ENCODE data around the gene PDCD2L. TPM values are rescaled to one million over a fixed set of nuclear protein-coding genes. Genes with fewer than 3 reads are reported as not detected.
"Not testable (repeated sequence)": the region's sequence is repeated elsewhere in the genome, so short reads cannot be mapped to it uniquely, and the experiment has no call there.

PDCD2L gene
- total and polyA plus RNA-seq, 4 donors, result 7.5 to 11.8 (median 10.8) TPM

GRCh38 chr19:34393629-34394028 is 10.6 kb upstream of the PDCD2L start:
- Histone ChIP-seq H3K4me1 (ENCODE audit: control insufficient read depth in 5 of 5, insufficient read depth in 5 of 5, low read length in 5 of 5) (no peaks in the 10 kb centered on the region), H3K9ac (ENCODE audit: insufficient read depth in 1 of 2, low read length in 2 of 2) (no peak overlapping the region), H3K27me3 (ENCODE audit: control insufficient read depth in 3 of 3, insufficient read depth in 3 of 3, low read length in 2 of 3) (no peaks in the 10 kb centered on the region), H3K27ac (ENCODE audit: low read depth in 1 of 2, low read length in 1 of 2) (no peak overlapping the region), H3K36me3 (ENCODE audit: control insufficient read depth in 4 of 4, insufficient read depth in 4 of 4, low read length in 4 of 4) (peaks cover 13 to 63% (median 40%) of the 10 kb centered on the region in 4 donors), H3K4me3 (no peak overlapping the region), H3K9me3 (ENCODE audit: control insufficient read depth in 4 of 4, insufficient read depth in 3 of 4, low read length in 3 of 4) (peaks cover 0 to 5% (median 1%) of the 10 kb centered on the region in 4 donors)
- ATAC-seq (ENCODE audit: insufficient read depth, low FRiP score) (no peak), DNase-seq (no peak)
- TF ChIP-seq, protein P1, sequence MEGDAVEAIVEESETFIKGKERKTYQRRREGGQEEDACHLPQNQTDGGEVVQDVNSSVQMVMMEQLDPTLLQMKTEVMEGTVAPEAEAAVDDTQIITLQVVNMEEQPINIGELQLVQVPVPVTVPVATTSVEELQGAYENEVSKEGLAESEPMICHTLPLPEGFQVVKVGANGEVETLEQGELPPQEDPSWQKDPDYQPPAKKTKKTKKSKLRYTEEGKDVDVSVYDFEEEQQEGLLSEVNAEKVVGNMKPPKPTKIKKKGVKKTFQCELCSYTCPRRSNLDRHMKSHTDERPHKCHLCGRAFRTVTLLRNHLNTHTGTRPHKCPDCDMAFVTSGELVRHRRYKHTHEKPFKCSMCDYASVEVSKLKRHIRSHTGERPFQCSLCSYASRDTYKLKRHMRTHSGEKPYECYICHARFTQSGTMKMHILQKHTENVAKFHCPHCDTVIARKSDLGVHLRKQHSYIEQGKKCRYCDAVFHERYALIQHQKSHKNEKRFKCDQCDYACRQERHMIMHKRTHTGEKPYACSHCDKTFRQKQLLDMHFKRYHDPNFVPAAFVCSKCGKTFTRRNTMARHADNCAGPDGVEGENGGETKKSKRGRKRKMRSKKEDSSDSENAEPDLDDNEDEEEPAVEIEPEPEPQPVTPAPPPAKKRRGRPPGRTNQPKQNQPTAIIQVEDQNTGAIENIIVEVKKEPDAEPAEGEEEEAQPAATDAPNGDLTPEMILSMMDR (IDR thresholded peaks at IDR 0.05; ENCODE audit: control extremely low read depth, extremely low read depth), result no peak
- 88% methylated on average over 14 of the region's 14 CpGs for WGBS, 2 donors

- Histone ChIP-seq H3K4me3 (no peak overlapping the region), H3K27me3 (ENCODE audit: control insufficient read depth in 3 of 3, insufficient read depth in 3 of 3, low read length in 2 of 3) (no peaks in the 10 kb centered on the region), H3K27ac (ENCODE audit: low read depth in 1 of 2, low read length in 1 of 2) (no peak overlapping the region), H3K36me3 (ENCODE audit: control insufficient read depth in 4 of 4, insufficient read depth in 4 of 4, low read length in 4 of 4) (peaks cover 6 to 52% (median 17%) of the 10 kb centered on the region in 4 donors), H3K4me1 (ENCODE audit: control insufficient read depth in 5 of 5, insufficient read depth in 5 of 5, low read length in 5 of 5) (no peaks in the 10 kb centered on the region), H3K9ac (ENCODE audit: insufficient read depth in 1 of 2, low read length in 2 of 2) (no peak overlapping the region), H3K9me3 (ENCODE audit: control insufficient read depth in 4 of 4, insufficient read depth in 3 of 4, low read length in 3 of 4) (no peaks in the 10 kb centered on the region)
- ATAC-seq (ENCODE audit: insufficient read depth, low FRiP score) (no peak), DNase-seq (no peak)
- TF ChIP-seq, protein P1 (IDR thresholded peaks at IDR 0.05; ENCODE audit: control extremely low read depth, extremely low read depth), result no peak
- WGBS, 2 donors, result 93 to 94% methylated on average over 1 of the region's 1 CpG
Observed at GRCh38 chr19:34397853-34398252, 6.3 kb upstream of the PDCD2L start.

- ATAC-seq (ENCODE audit: insufficient read depth, low FRiP score) (no peak), DNase-seq (no peak)
- Histone ChIP-seq H3K4me1 (ENCODE audit: control insufficient read depth in 5 of 5, insufficient read depth in 5 of 5, low read length in 5 of 5) (peaks cover 0 to 2% (median 0%) of the 10 kb centered on the region in 5 donors), H3K9me3 (ENCODE audit: control insufficient read depth in 4 of 4, insufficient read depth in 3 of 4, low read length in 3 of 4) (no peaks in the 10 kb centered on the region), H3K27me3 (ENCODE audit: control insufficient read depth in 3 of 3, insufficient read depth in 3 of 3, low read length in 2 of 3) (no peaks in the 10 kb centered on the region), H3K27ac (ENCODE audit: low read depth in 1 of 2, low read length in 1 of 2) (no peak overlapping the region), H3K9ac (ENCODE audit: insufficient read depth in 1 of 2, low read length in 2 of 2) (no peak overlapping the region), H3K4me3 (no peak overlapping the region), H3K36me3 (ENCODE audit: control insufficient read depth in 4 of 4, insufficient read depth in 4 of 4, low read length in 4 of 4) (peaks cover 6 to 32% (median 15%) of the 10 kb centered on the region in 4 donors)
- WGBS, 2 donors, result 92 to 94% methylated on average over 9 of the region's 9 CpGs
- TF ChIP-seq, protein P1 (IDR thresholded peaks at IDR 0.05; ENCODE audit: control extremely low read depth, extremely low read depth), result no peak
Observed at GRCh38 chr19:34399886-34400285, 4.3 kb upstream of the PDCD2L start.

DNA sequence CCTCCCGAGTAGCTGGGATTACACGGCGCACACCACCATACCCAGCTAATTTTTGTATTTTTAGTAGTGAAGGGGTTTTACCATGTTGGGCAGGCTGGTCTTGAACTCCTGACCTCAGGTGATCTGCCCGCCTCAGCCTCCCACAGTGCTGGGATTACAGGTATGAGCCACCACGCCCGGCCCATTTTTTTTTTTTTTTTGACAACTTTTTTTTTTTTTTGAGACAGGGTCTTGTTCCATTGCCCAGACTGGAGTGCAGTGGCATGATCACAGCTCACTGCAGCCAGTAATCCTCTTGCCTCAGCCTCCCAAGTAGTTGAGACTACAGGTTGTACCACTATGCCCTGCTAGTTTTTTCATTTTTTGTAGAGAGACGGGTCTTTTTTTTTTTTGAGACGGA is 3.4 kb upstream of the PDCD2L start:
- not testable (repeated sequence) for H3K27me3 ChIP-seq (ENCODE audit: control insufficient read depth in 3 of 3, insufficient read depth in 3 of 3, low read length in 2 of 3); DNase-seq; H3K27ac ChIP-seq (ENCODE audit: low read depth in 1 of 2, low read length in 1 of 2); H3K9me3 ChIP-seq (ENCODE audit: control insufficient read depth in 4 of 4, insufficient read depth in 3 of 4, low read length in 3 of 4); H3K9ac ChIP-seq (ENCODE audit: insufficient read depth in 1 of 2, low read length in 2 of 2); ATAC-seq (ENCODE audit: insufficient read depth, low FRiP score); H3K4me1 ChIP-seq (ENCODE audit: control insufficient read depth in 5 of 5, insufficient read depth in 5 of 5, low read length in 5 of 5); H3K4me3 ChIP-seq
- H3K36me3 ChIP-seq (ENCODE audit: control insufficient read depth in 4 of 4, insufficient read depth in 4 of 4, low read length in 4 of 4), result peaks cover 6 to 31% (median 15%) of the 10 kb centered on the region in 4 donors
- WGBS, 2 donors, result 93 to 97% methylated on average over 6 to 8 of the region's 8 CpGs
